IPS-18a (cell line): ENCODE measurements around the gene DPYD.

Experiments used
- H3K27ac ChIP-seq: one replicate; pipeline ENCODE4 v1.5.1; 2013; ENCODE audit warnings: low read length
- H3K27me3 ChIP-seq: one replicate; pipeline ENCODE4 v1.6.1; 2013; ENCODE audit warnings: mild to moderate bottlenecking, low read length; ENCODE audit not compliant: control insufficient read depth, insufficient read depth
- H3K36me3 ChIP-seq: one replicate; pipeline ENCODE4 v1.6.1; 2013; ENCODE audit warnings: low read depth, low read length; ENCODE audit not compliant: control insufficient read depth
- H3K4me1 ChIP-seq: one replicate; pipeline ENCODE4 v1.6.1; 2013; ENCODE audit warnings: low read depth, low read length; ENCODE audit not compliant: control insufficient read depth
- H3K4me3 ChIP-seq: one replicate; pipeline ENCODE4 v1.5.1; 2013; ENCODE audit warnings: low read length
- H3K9ac ChIP-seq: one replicate; pipeline ENCODE4 v1.6.1; 2013; ENCODE audit warnings: mild to moderate bottlenecking, low read length, moderate library complexity
- H3K9me3 ChIP-seq: one replicate; pipeline ENCODE4 v1.6.1; 2013; ENCODE audit warnings: low read depth, low read length; ENCODE audit not compliant: control insufficient read depth

The DPYD gene

DNA sequence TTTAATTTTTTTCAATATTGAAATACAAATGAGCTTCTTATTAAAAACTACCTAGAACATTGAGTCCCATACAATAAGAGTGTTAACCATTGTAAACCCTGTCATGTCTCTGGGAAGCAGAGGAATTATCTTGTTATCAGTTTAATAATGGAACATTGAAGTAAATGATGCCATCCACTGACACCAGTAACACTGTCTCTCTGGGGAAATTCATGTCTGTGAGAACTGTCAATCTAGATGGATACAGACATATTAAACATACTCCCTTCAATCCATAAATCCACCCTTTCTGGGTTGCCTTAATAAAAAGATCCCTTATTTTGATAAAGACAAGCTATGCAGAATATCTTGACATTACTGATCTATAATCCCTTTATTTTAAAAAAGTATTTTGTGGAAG lies 503.2 kb downstream of the DPYD start:
- Histone ChIP-seq H3K9ac (no peak overlapping the region), H3K4me1 (no peaks in the 10 kb centered on the region), H3K27ac (no peak overlapping the region), H3K4me3 (no peak overlapping the region), H3K9me3 (no peaks in the 10 kb centered on the region), H3K27me3 (no peaks in the 10 kb centered on the region), H3K36me3 (no peaks in the 10 kb centered on the region)

DNA sequence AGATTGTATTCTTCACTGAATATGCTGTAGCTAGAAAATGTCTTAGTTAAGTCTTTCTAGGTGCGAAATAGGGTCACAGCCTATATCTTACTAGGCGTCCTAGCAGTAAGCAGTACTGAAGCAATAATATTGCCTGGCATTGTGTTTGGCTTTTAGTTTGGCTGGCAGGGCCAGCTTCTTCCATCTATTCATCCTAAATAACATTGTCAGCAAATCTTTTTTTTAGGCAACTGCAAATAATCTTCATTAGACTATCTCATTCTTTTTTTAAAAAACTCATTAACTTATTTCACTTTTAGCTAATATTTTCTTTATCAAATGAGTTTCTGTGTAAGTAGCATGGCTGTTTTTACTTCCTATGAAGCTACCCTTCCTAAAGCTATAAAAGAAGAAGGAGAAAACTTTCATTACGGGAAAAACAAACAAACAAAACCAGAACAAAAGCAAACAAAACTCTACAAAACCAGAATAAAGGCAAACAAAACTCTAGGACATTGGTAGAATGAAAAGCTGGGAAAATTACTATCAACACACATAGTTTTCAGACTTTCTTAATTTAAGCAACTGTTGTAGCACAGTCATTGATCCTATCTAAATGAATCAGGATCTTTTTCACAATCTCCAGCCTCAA lies 506.0 kb downstream of the DPYD start:
- H3K4me3 ChIP-seq: no peak overlapping the region
- H3K9ac ChIP-seq: no peak overlapping the region
- H3K27ac ChIP-seq: no peak overlapping the region
- no peaks in the 10 kb centered on the region for H3K4me1 ChIP-seq
- no peaks in the 10 kb centered on the region for H3K9me3 ChIP-seq
- H3K36me3 ChIP-seq: no peaks in the 10 kb centered on the region
- no peaks in the 10 kb centered on the region for H3K27me3 ChIP-seq

DNA sequence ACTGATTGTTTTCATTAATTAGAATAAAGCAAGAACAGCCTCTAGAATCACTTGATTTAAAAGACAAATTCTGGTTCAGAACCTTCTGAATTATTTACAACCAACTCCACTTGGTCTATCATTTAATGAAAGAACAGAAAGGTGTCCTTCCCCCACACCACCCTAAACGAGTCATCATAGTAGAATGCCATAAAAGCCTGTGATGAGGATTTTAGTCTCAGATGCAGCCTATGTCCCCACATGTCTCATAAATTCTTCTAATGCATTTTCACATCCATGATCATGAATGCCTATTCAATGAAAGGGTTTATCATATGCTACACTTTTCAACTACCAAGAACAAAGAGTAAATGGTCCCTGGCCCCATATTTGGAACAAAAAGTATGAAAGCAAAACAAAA lies 508.1 kb downstream of the DPYD start:
- Histone ChIP-seq H3K36me3 (no peaks in the 10 kb centered on the region), H3K9ac (no peak overlapping the region), H3K4me1 (no peaks in the 10 kb centered on the region), H3K9me3 (no peaks in the 10 kb centered on the region), H3K27ac (no peak overlapping the region), H3K27me3 (no peaks in the 10 kb centered on the region), H3K4me3 (no peak overlapping the region)

DNA sequence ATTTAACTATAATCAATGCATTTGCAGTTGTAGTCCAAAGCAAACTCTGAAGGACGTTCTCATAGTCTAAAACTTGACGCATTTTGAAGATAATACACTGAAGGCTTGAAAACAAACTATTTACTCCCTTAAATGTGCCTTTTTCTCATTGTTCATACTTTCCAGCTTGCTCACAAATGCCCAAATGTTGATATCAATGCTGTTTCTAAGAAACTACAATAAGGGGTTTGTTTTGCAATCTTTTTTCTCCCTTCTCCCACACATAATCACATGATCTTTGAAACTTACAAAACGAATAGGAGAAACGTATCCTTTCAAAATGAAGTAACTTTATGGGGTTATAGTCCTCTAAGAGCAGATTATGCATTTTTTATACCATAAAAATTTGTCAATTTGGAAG lies 508.7 kb downstream of the DPYD start:
- Histone ChIP-seq H3K9me3 (no peaks in the 10 kb centered on the region), H3K27ac (no peak overlapping the region), H3K4me3 (no peak overlapping the region), H3K36me3 (no peaks in the 10 kb centered on the region), H3K4me1 (no peaks in the 10 kb centered on the region), H3K27me3 (no peaks in the 10 kb centered on the region), H3K9ac (no peak overlapping the region)

DNA sequence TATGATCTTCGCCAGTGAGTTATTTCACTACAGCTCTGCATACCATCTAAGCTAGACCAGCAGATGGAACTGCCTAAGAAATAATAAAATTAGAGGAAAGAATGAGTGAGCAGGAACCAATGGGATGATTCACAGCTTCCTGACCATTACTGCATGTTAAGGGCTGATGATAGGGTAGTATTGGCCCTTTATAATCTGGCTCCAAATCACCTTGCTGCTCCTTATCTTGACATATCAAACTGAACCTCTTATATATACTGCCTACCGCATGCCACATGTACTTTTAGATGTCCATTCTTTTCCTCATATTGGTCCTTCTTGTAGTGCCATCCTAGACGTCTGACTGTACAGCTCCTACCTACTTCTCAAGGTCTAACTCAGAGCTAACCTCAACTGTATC lies 524.4 kb downstream of the DPYD start:
- Histone ChIP-seq H3K4me3 (no peak overlapping the region), H3K9me3 (no peaks in the 10 kb centered on the region), H3K36me3 (no peaks in the 10 kb centered on the region), H3K9ac (no peak overlapping the region), H3K27me3 (no peaks in the 10 kb centered on the region), H3K4me1 (no peaks in the 10 kb centered on the region), H3K27ac (no peak overlapping the region)

DNA sequence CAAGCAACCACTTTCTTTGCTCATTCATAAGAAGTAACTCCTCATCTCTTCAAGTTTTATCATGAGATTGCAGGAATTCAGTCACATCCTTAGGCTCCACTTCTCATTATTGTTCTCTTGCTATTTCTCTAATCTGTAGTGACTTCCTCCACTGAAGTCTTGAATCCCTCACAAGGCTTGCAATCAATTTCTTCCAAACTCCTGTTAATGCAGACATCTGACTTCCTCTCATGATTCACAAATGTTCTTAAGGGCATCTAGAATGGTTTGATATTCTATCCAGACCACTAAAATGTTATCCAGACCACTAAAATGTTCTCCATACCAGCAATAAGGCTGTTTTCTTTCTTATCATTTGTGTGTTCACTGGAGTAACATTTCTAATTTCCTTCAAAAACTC lies 528.1 kb downstream of the DPYD start:
- Histone ChIP-seq H3K9me3 (no peaks in the 10 kb centered on the region), H3K4me3 (no peak overlapping the region), H3K27ac (no peak overlapping the region), H3K4me1 (no peaks in the 10 kb centered on the region), H3K27me3 (no peaks in the 10 kb centered on the region), H3K36me3 (no peaks in the 10 kb centered on the region), H3K9ac (no peak overlapping the region)

DNA sequence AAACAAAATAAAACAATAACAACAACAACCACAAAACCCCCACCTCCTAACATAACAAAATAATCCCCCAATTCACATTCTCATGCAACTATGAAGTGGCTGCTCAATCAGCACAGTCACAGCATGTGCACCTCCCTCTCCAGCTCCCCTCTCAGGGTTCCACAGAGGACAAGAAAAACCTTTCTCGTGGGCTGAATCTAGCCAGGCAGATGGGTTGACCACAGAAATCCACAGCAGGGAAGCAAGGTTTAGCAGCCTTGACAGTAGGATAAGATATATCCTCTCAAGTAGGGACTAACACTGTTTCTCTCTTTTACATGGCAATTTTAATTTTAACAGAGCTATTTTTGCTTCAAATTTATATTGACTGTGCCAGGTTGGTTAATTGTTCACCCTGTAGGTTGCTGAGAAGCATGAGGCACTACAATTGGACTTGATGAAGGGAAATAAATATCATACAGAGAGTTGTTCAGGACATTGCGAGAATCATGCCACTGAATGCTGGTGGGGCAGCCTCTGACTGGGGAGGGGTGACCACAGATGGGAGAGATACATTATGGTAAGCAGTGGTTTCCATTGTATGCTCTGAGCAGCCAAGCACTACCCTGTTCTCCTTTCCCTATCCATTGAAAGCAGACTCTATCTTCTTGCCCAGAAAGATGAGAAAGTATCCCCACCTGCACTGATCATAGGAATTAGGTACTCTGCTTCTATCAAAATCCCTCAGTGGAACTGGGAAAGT lies 535.1 kb downstream of the DPYD start:
- Histone ChIP-seq H3K27me3 (no peaks in the 10 kb centered on the region), H3K9me3 (no peaks in the 10 kb centered on the region), H3K36me3 (no peaks in the 10 kb centered on the region), H3K4me1 (no peaks in the 10 kb centered on the region), H3K27ac (no peak overlapping the region), H3K4me3 (no peak overlapping the region), H3K9ac (no peak overlapping the region)

DNA sequence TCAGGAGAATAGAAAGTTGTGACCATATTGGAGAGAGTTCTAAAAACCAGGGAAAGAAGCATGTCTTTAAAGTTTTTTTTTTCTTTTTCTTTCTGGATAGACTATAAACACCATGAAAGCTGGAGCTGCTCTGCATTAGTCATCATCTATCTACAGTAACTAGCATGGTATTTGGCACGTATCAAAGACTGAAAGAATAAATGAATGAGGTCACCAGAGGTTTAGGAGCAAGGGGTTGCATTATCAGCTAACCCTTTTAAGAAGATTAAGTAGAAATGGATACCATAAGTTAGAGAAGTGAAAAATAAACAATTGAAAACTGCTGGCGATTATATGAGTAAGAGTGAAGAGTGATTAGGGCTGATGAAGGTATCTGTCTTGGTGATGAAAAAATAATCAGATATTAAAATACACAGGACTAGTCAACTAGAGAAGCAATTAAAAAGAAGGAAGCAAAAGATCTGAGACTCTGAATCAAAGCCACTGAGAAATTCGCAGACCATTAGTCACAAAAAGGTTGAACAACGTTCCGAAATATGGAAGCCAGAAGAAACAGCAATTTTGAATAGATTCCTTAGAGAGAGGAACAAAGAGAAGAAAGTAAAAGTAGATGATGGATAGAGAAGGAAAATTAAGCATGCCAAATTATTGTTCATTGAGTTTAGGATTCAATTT lies 536.4 kb downstream of the DPYD start:
- Histone ChIP-seq H3K9me3 (no peaks in the 10 kb centered on the region), H3K9ac (no peak overlapping the region), H3K36me3 (no peaks in the 10 kb centered on the region), H3K27me3 (no peaks in the 10 kb centered on the region), H3K4me1 (no peaks in the 10 kb centered on the region), H3K4me3 (no peak overlapping the region), H3K27ac (no peak overlapping the region)

DNA sequence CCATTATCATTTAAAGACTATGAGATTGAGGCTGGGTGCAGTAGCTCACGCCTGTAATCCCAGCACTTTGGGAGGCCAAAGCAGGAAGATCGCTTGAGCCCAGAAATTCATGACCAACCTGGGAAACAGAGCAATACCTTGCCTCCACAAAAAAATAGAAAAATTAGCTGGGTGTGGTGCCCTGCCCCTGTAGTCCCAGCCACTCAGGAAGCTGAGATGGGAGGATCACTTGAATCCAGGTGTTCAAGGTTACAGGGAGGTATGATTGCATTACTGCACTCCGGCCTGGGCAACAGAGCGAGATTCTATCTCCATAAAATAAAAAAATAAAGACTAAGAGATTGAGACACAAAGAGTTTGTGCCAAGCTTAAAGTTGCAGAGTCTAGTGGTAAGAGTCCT lies 537.0 kb downstream of the DPYD start:
- Histone ChIP-seq H3K27me3 (no peaks in the 10 kb centered on the region), H3K4me1 (no peaks in the 10 kb centered on the region), H3K4me3 (no peak overlapping the region), H3K27ac (no peak overlapping the region), H3K36me3 (no peaks in the 10 kb centered on the region), H3K9ac (no peak overlapping the region), H3K9me3 (no peaks in the 10 kb centered on the region)

DNA sequence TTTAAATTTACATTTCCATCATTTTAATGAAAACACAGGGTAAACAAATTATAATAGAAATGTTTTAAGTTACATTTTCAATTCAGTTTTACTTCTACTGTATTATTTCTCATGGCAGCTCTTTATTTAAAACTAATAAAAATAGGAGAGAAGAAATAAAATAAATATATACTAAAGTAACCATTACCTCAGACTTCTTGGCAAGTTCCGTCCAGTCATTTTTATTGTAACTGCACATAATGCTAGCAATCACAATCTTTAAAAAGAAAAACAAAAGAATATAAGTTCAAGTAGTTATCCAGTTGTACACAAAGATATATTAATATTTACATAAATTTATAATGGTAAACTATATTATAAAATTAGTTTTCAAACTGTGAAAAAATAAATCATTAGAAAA lies 538.6 kb downstream of the DPYD start:
- Histone ChIP-seq H3K27me3 (no peaks in the 10 kb centered on the region), H3K9me3 (no peaks in the 10 kb centered on the region), H3K36me3 (no peaks in the 10 kb centered on the region), H3K4me1 (no peaks in the 10 kb centered on the region), H3K9ac (no peak overlapping the region), H3K4me3 (no peak overlapping the region), H3K27ac (no peak overlapping the region)

DNA sequence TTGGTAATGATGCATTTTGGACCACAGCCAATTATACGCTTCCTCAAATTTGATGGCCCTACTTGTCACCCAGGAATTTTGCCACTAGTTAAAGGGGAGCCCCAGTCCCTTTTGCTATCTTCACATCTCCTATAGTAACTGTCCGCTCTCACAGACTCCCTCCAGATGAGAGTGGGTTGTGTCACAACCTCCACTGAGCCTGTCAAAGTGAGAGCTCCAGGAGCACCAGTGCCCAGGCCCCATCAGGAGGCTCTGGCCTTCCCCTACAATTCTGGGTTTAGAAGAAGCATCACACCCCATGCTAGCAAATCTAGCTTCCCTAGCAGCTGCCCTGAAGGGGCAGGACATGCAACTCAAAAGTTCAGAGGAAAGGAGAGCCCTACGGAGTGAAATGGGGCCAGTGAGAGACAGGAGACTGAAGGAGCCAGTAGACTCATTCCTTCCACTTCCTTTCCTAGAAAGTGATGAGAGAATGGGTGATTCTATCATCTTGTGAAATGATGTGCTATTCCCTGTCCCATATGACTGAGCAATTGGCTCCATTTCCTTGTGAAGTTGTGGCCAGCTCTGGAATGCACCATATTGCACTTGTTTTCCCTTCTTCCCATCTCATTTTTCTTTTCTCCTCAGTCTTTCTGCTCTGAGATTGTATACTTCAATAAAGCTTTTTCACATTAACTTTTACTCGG lies 541.3 kb downstream of the DPYD start:
- H3K27me3 ChIP-seq: no peaks in the 10 kb centered on the region
- no peak overlapping the region for H3K9ac ChIP-seq
- no peak overlapping the region for H3K27ac ChIP-seq
- H3K36me3 ChIP-seq: no peaks in the 10 kb centered on the region
- H3K4me1 ChIP-seq: no peaks in the 10 kb centered on the region
- H3K4me3 ChIP-seq: no peak overlapping the region
- no peaks in the 10 kb centered on the region for H3K9me3 ChIP-seq
